Peyer's patch (tissue), 4 donors: ENCODE measurements around the gene CCDC57.

Source experiments
- POLR2A ChIP-seq, 2 donors: fragments of 450-650 bp; IDR thresholded peaks; one replicate each; pipeline ENCODE4 v1.5.1; 2017; ENCODE audit warnings: antibody characterized with exemption in 2 of 2, mild to moderate bottlenecking in 2 of 2, moderate library complexity in 2 of 2
- TF ChIP-seq, protein P1 (sequence below), 6 experiments: fragments of 450-650 bp in 4 of 6; fragments of 200-600 bp in 2 of 6; sonication (generic) in 1 of 6; IDR thresholded peaks; one replicate each; pipeline ENCODE4 v1.5.1; 2017 to 2019; ENCODE audit warnings: antibody characterized with exemption in 6 of 6, mild to moderate bottlenecking in 3 of 6, moderate library complexity in 1 of 6

DNA sequence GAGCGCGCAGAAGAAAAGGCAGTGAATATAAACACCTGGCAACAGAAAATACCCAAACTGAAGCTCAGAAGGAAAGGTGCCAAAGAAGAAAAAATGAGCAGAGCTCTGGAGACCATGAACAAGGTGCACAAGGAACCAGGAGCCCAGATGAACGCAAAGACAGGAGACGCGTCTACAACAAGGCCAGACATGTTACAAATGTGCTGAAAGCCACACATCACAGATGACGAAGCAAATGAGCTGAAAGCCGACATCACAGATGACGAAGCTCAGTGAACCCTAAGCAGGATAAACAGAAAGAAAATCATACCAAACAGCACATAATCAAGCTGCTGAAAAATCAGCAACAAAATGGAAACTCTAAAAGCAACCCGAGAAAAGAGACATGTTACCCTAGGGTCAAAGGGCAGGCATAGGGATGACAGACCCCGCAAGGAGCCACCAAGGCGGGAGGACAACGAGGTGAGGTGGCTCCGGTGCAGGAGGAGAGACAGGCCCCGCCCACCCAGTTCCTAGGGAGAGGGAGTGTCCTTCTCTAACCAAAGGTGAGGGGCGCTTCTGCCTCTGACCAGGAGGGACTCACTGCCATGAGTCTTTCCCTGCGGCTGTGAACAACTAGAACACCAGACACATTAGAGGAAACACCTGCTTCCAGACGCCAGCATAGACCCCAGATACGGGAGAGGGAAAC, 39.1 kb downstream of the CCDC57 start:
- TF ChIP-seq, protein P1, sequence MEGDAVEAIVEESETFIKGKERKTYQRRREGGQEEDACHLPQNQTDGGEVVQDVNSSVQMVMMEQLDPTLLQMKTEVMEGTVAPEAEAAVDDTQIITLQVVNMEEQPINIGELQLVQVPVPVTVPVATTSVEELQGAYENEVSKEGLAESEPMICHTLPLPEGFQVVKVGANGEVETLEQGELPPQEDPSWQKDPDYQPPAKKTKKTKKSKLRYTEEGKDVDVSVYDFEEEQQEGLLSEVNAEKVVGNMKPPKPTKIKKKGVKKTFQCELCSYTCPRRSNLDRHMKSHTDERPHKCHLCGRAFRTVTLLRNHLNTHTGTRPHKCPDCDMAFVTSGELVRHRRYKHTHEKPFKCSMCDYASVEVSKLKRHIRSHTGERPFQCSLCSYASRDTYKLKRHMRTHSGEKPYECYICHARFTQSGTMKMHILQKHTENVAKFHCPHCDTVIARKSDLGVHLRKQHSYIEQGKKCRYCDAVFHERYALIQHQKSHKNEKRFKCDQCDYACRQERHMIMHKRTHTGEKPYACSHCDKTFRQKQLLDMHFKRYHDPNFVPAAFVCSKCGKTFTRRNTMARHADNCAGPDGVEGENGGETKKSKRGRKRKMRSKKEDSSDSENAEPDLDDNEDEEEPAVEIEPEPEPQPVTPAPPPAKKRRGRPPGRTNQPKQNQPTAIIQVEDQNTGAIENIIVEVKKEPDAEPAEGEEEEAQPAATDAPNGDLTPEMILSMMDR (IDR thresholded peaks at IDR 0.05): no peak
- no peak for TF ChIP-seq POLR2A (IDR thresholded peaks at IDR 0.05)
